SK-N-SH (cell line): ENCODE measurements around the gene LDLR.

Experiments used
- CTCF ChIP-seq: fragments of 200-600 bp; sonication (generic); IDR thresholded peaks from 2 replicates; pipeline ENCODE4 v1.6.1; 2017; ENCODE audit warnings: antibody characterized with exemption, mild to moderate bottlenecking, moderate library complexity
- EZH2phosphoT487 ChIP-seq: fragments of 200-600 bp; sonication (generic); IDR thresholded peaks from 2 replicates; pipeline ENCODE4 v1.6.1; 2017; ENCODE audit warnings: low read depth, mixed run types, mild to moderate bottlenecking, antibody characterized with exemption, moderate library complexity, borderline replicate concordance
- MXI1 ChIP-seq: IDR thresholded peaks from 2 replicates; pipeline ENCODE4 v1.6.1; 2012; ENCODE audit warnings: mild to moderate bottlenecking, low read depth, low read length, improper control_type of control experiment
- RAD21 ChIP-seq: IDR thresholded peaks from 2 replicates; pipeline ENCODE4 v1.6.1; 2012; ENCODE audit warnings: mild to moderate bottlenecking, low read length
- SIN3A ChIP-seq: IDR thresholded peaks from 2 replicates; pipeline ENCODE4 v1.6.1; 2012; ENCODE audit warnings: low read depth, mild to moderate bottlenecking, low read length, moderate library complexity, borderline replicate concordance
- YY1 ChIP-seq: IDR thresholded peaks from 2 replicates; pipeline ENCODE4 v1.4.0; 2012; ENCODE audit warnings: low read depth, mild to moderate bottlenecking
- TF ChIP-seq, protein P1 (sequence below): fragments of 150-350 bp; IDR thresholded peaks from 2 replicates; pipeline ENCODE4 v1.6.1; 2017; ENCODE audit warnings: antibody characterized with exemption, low read length, low read depth, borderline replicate concordance
- TF ChIP-seq, protein P2 (sequence below): IDR thresholded peaks from 2 replicates; pipeline ENCODE4 v1.6.1; 2012; ENCODE audit warnings: mild to moderate bottlenecking, low read depth, low read length, moderate library complexity

GRCh38 chr19:11115895-11116446 is 26.7 kb downstream of the LDLR start:
- TF ChIP-seq CTCF = no peak
- TF ChIP-seq MXI1 = no peak
- no peak for TF ChIP-seq RAD21
- no peak for TF ChIP-seq YY1
- TF ChIP-seq SIN3A = no peak
- TF ChIP-seq, protein P1, sequence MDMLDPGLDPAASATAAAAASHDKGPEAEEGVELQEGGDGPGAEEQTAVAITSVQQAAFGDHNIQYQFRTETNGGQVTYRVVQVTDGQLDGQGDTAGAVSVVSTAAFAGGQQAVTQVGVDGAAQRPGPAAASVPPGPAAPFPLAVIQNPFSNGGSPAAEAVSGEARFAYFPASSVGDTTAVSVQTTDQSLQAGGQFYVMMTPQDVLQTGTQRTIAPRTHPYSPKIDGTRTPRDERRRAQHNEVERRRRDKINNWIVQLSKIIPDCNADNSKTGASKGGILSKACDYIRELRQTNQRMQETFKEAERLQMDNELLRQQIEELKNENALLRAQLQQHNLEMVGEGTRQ = no peak
- TF ChIP-seq, protein P2, sequence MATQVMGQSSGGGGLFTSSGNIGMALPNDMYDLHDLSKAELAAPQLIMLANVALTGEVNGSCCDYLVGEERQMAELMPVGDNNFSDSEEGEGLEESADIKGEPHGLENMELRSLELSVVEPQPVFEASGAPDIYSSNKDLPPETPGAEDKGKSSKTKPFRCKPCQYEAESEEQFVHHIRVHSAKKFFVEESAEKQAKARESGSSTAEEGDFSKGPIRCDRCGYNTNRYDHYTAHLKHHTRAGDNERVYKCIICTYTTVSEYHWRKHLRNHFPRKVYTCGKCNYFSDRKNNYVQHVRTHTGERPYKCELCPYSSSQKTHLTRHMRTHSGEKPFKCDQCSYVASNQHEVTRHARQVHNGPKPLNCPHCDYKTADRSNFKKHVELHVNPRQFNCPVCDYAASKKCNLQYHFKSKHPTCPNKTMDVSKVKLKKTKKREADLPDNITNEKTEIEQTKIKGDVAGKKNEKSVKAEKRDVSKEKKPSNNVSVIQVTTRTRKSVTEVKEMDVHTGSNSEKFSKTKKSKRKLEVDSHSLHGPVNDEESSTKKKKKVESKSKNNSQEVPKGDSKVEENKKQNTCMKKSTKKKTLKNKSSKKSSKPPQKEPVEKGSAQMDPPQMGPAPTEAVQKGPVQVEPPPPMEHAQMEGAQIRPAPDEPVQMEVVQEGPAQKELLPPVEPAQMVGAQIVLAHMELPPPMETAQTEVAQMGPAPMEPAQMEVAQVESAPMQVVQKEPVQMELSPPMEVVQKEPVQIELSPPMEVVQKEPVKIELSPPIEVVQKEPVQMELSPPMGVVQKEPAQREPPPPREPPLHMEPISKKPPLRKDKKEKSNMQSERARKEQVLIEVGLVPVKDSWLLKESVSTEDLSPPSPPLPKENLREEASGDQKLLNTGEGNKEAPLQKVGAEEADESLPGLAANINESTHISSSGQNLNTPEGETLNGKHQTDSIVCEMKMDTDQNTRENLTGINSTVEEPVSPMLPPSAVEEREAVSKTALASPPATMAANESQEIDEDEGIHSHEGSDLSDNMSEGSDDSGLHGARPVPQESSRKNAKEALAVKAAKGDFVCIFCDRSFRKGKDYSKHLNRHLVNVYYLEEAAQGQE = no peak
- TF ChIP-seq EZH2phosphoT487 = no peak
